Caco-2 (cell line): ENCODE measurements around the gene NCKAP5. TPM values are rescaled to one million over a fixed set of nuclear protein-coding genes. Genes with fewer than 3 reads are reported as not detected.

ENCODE experiments used
- BruUV-seq: library from RNA; stranded (reverse); fragments of 400-500 nt; replicated peaks from 2 replicates; lab custom pipeline; 2021; lab: Mats Ljungman, UMichigan
- CTCF ChIA-PET: fragments of 300-600 bp; sonication (Branson Sonifier 250); formaldehyde crosslinking; loops from one replicate; lab custom pipeline; 2022; ENCODE audit warnings: antibody characterized with exemption; lab: Charles Lee
- POLR2A ChIA-PET: fragments of 300-600 bp; sonication (Branson Sonifier 250); formaldehyde crosslinking; loops from one replicate; lab custom pipeline; 2022; ENCODE audit warnings: antibody characterized with exemption; lab: Charles Lee
- DNase-seq, 2 experiments: peaks; one replicate each; pipeline versions ENCODE4 v3.0.0 to v3.0.0-alpha.2; 2020 to 2022
- H3K27me3 ChIP-seq: replicated peaks from 2 replicates; pipeline ENCODE4 v1.6.0; 2011; ENCODE audit warnings: low read length; ENCODE audit not compliant: control insufficient read depth, insufficient read depth
- H3K36me3 ChIP-seq: 2 replicates; pipeline ENCODE4 v1.5.1; 2011; ENCODE audit warnings: low read length; ENCODE audit not compliant: control insufficient read depth, insufficient read depth
- H3K4me1 ChIP-seq: fragments of 250-450 bp; sonication (Bioruptor Pico); 2 replicates; pipeline ENCODE4 v1.5.1; 2020; ENCODE audit warnings: mild to moderate bottlenecking
- H3K4me3 ChIP-seq: 2 replicates; pipeline ENCODE4 v1.5.1; 2011; ENCODE audit warnings: low read depth, mild to moderate bottlenecking, control low read depth, low read length
- H3K9me3 ChIP-seq: fragments of 250-450 bp; sonication (Bioruptor Pico); 2 replicates; pipeline ENCODE4 v1.5.1; 2020; ENCODE audit warnings: mild to moderate bottlenecking, moderate library complexity
- H3K27ac Mint-ChIP-seq: one replicate; pipeline ENCODE4 v1.8.0; 2022; ENCODE audit warnings: mixed read lengths; ENCODE audit not compliant: unreplicated experiment
- H3K27me3 Mint-ChIP-seq: one replicate; pipeline ENCODE4 v1.8.0; 2022; ENCODE audit warnings: mixed read lengths; ENCODE audit not compliant: insufficient read depth, unreplicated experiment
- H3K36me3 Mint-ChIP-seq: one replicate; pipeline ENCODE4 v1.8.0; 2022; ENCODE audit warnings: mild to moderate bottlenecking, mixed read lengths; ENCODE audit not compliant: insufficient read depth, unreplicated experiment
- H3K4me1 Mint-ChIP-seq: one replicate; pipeline ENCODE4 v1.8.0; 2022; ENCODE audit warnings: low read depth, mixed read lengths; ENCODE audit not compliant: unreplicated experiment
- H3K4me3 Mint-ChIP-seq: one replicate; pipeline ENCODE4 v1.8.0; 2022; ENCODE audit warnings: mild to moderate bottlenecking, moderate library complexity, mixed read lengths; ENCODE audit not compliant: unreplicated experiment
- H3K9me3 Mint-ChIP-seq: one replicate; pipeline ENCODE4 v1.8.0; 2022; ENCODE audit warnings: mixed read lengths; ENCODE audit not compliant: unreplicated experiment
- intact Hi-C: fragments of 100-400 bp; cut with micrococcal nuclease; formaldehyde crosslinking; loops from one replicate; pipeline ENCODE4 v1.10.0; 2022; ENCODE audit not compliant: unreplicated experiment
- total RNA-seq: library from RNA; stranded (reverse); gene quantifications from 2 replicates; pipeline ENCODE4 v1.2.3, GENCODE V29; 2022
- TF ChIP-seq, protein P1 (sequence below), 2 experiments: fragments of 200-600 bp in 1 of 2; IDR thresholded peaks; 1 replicate in 1 of 2; 2 replicates in 1 of 2; pipeline versions ENCODE4 v1.5.1 to v1.8.0; 2011 to 2022; ENCODE audit warnings: antibody characterized with exemption in 1 of 2, control low read depth in 1 of 2, inconsistent platforms in 1 of 2, low read depth in 1 of 2, low read length in 1 of 2, mild to moderate bottlenecking in 1 of 2, moderate library complexity in 1 of 2; ENCODE audit not compliant: insufficient read depth in 1 of 2, severe bottlenecking in 1 of 2, unreplicated experiment in 1 of 2

The NCKAP5 gene
- total RNA-seq, 1 experiment from 2014 or later: 3.8 TPM

- no TSS peak for BruUV-seq
- Mint-ChIP-seq H3K4me1 (no peaks in the 10 kb centered on the region), H3K27me3 (no peaks in the 10 kb centered on the region), H3K4me3 (no peak overlapping the region), H3K27ac (no peak overlapping the region), H3K9me3 (peaks cover 19% of the 10 kb centered on the region), H3K36me3 (no peaks in the 10 kb centered on the region)
- TF ChIP-seq, protein P1, sequence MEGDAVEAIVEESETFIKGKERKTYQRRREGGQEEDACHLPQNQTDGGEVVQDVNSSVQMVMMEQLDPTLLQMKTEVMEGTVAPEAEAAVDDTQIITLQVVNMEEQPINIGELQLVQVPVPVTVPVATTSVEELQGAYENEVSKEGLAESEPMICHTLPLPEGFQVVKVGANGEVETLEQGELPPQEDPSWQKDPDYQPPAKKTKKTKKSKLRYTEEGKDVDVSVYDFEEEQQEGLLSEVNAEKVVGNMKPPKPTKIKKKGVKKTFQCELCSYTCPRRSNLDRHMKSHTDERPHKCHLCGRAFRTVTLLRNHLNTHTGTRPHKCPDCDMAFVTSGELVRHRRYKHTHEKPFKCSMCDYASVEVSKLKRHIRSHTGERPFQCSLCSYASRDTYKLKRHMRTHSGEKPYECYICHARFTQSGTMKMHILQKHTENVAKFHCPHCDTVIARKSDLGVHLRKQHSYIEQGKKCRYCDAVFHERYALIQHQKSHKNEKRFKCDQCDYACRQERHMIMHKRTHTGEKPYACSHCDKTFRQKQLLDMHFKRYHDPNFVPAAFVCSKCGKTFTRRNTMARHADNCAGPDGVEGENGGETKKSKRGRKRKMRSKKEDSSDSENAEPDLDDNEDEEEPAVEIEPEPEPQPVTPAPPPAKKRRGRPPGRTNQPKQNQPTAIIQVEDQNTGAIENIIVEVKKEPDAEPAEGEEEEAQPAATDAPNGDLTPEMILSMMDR (IDR thresholded peaks at IDR 0.05; ENCODE audit: insufficient read depth in 1 of 2, low read depth in 1 of 2, low read length in 1 of 2, severe bottlenecking in 1 of 2, unreplicated experiment in 1 of 2): no peak
- CTCF ChIA-PET: no interaction called here
- intact Hi-C loops: no loop called here
- DNase-seq: no peak
- Histone ChIP-seq H3K4me3 (no peak overlapping the region), H3K4me1 (no peaks in the 10 kb centered on the region), H3K36me3 (no peaks in the 10 kb centered on the region), H3K27me3 (no peaks in the 10 kb centered on the region), H3K9me3 (no peaks in the 10 kb centered on the region)
- POLR2A ChIA-PET: no interaction called here
Observed at GRCh38 chr2:132884705-132885104, 683.6 kb downstream of the NCKAP5 start.

- Mint-ChIP-seq H3K27ac (no peak overlapping the region), H3K9me3 (peaks cover 19% of the 10 kb centered on the region), H3K36me3 (no peaks in the 10 kb centered on the region), H3K4me1 (no peaks in the 10 kb centered on the region), H3K27me3 (no peaks in the 10 kb centered on the region), H3K4me3 (no peak overlapping the region)
- ChIA-PET POLR2A (no interaction called here), CTCF (no interaction called here)
- BruUV-seq: no TSS peak
- H3K27me3 ChIP-seq: no peaks in the 10 kb centered on the region
- H3K9me3 ChIP-seq: no peaks in the 10 kb centered on the region
- no peak overlapping the region for H3K4me3 ChIP-seq
- intact Hi-C loops: no loop called here
- H3K4me1 ChIP-seq: no peaks in the 10 kb centered on the region
- DNase-seq: no peak
- no peaks in the 10 kb centered on the region for H3K36me3 ChIP-seq
- TF ChIP-seq, protein P1 (IDR thresholded peaks at IDR 0.05; ENCODE audit: insufficient read depth in 1 of 2, low read depth in 1 of 2, low read length in 1 of 2, severe bottlenecking in 1 of 2, unreplicated experiment in 1 of 2): no peak
Observed at GRCh38 chr2:132884292-132884691, 684.0 kb downstream of the NCKAP5 start.

- DNase-seq: no peak
- no peak overlapping the region for H3K4me3 Mint-ChIP-seq
- CTCF ChIA-PET: no interaction called here
- POLR2A ChIA-PET: no interaction called here
- Histone ChIP-seq H3K4me1 (no peaks in the 10 kb centered on the region), H3K27me3 (no peaks in the 10 kb centered on the region), H3K4me3 (no peak overlapping the region), H3K36me3 (no peaks in the 10 kb centered on the region), H3K9me3 (no peaks in the 10 kb centered on the region)
- H3K27me3 Mint-ChIP-seq: no peaks in the 10 kb centered on the region
- H3K27ac Mint-ChIP-seq: no peak overlapping the region
- TF ChIP-seq, protein P1 (IDR thresholded peaks at IDR 0.05; ENCODE audit: insufficient read depth in 1 of 2, low read depth in 1 of 2, low read length in 1 of 2, severe bottlenecking in 1 of 2, unreplicated experiment in 1 of 2): no peak
- intact Hi-C loops: no loop called here
- H3K9me3 Mint-ChIP-seq: peaks cover 19% of the 10 kb centered on the region
- H3K4me1 Mint-ChIP-seq: no peaks in the 10 kb centered on the region
- no peaks in the 10 kb centered on the region for H3K36me3 Mint-ChIP-seq
- BruUV-seq: no TSS peak
Observed at GRCh38 chr2:132883430-132883829, 684.8 kb downstream of the NCKAP5 start.
